Osteoblast (primary cell): ENCODE data around the gene ADCY2. TPM values are rescaled to one million over a fixed set of nuclear protein-coding genes. Genes with fewer than 3 reads are reported as not detected.

Experiments
- DNase-seq: peaks from one replicate; pipeline ENCODE4 v3.0.0; 2011; ENCODE audit warnings: low spot score, mixed read lengths; ENCODE audit not compliant: insufficient read length; ENCODE audit errors: missing footprints
- H2AFZ ChIP-seq: 2 replicates; pipeline ENCODE4 v1.6.0; 2011; ENCODE audit warnings: mild to moderate bottlenecking, low read length
- H3K27ac ChIP-seq: 2 replicates; pipeline ENCODE4 v1.5.1; 2011; ENCODE audit warnings: mild to moderate bottlenecking, low read depth, low read length, moderate library complexity
- H3K27me3 ChIP-seq: 2 replicates; pipeline ENCODE4 v1.6.0; 2012; ENCODE audit warnings: mild to moderate bottlenecking, control low read depth, inconsistent platforms, low read length, moderate library complexity; ENCODE audit not compliant: insufficient read depth
- H3K36me3 ChIP-seq: 2 replicates; pipeline ENCODE4 v1.5.1; 2011; ENCODE audit warnings: mild to moderate bottlenecking, low read length, control low read depth, moderate library complexity; ENCODE audit not compliant: insufficient read depth
- H3K4me1 ChIP-seq: 2 replicates; pipeline ENCODE4 v1.5.1; 2011; ENCODE audit warnings: mild to moderate bottlenecking, low read length, control low read depth, moderate library complexity; ENCODE audit not compliant: insufficient read depth
- H3K4me2 ChIP-seq: 2 replicates; pipeline ENCODE4 v1.6.0; 2011; ENCODE audit warnings: mild to moderate bottlenecking, low read length; ENCODE audit not compliant: insufficient read depth
- H3K4me3 ChIP-seq: fragments of 200-600 bp; sonication (generic); 3 replicates; pipeline ENCODE4 v1.5.1; 2012; ENCODE audit warnings: mild to moderate bottlenecking, low read length, inconsistent platforms; ENCODE audit not compliant: insufficient read depth
- H3K79me2 ChIP-seq: 2 replicates; pipeline ENCODE4 v1.6.0; 2012; ENCODE audit warnings: mild to moderate bottlenecking, low read length, control low read depth, inconsistent platforms; ENCODE audit not compliant: insufficient read depth
- H3K9me3 ChIP-seq: 2 replicates; pipeline ENCODE4 v1.5.1; 2011; ENCODE audit warnings: low read depth, low read length, control low read depth
- H4K20me1 ChIP-seq: 2 replicates; pipeline ENCODE4 v1.6.0; 2012; ENCODE audit warnings: mild to moderate bottlenecking, low read length, control low read depth; ENCODE audit not compliant: insufficient read depth
- total RNA-seq: library from RNA; depleted of rRNA; stranded (reverse); fragments of >200 nt; gene quantifications from 2 replicates; pipeline ENCODE4 v1.2.3, GENCODE V29; 2012
- TF ChIP-seq, protein P1 (sequence below): IDR thresholded peaks from 2 replicates; pipeline ENCODE4 v1.5.1; 2011; ENCODE audit warnings: mild to moderate bottlenecking, low read depth, low read length, moderate library complexity; ENCODE audit errors: extremely low read depth

ADCY2 gene
- total RNA-seq, 1 donor = under 0.01 TPM

DNA sequence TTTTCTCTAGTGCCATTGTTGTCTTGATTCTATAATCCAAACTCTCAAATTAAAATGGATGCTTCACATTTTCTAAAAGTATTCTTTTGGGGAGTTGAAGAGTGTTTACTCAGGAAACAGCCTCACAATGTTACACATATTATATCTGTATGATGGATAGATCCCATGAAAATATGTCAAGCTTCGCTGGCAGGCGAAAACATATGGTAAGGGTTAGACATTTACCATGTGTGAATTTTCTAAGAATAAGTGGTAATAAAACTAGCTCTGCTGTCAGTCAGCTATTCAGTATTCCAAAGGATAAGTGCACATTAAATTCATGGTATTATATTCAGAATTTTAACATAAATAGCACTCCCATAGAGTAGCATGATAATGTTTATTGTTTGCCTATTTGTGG, 13.3 kb upstream of the ADCY2 start:
- H3K27me3 ChIP-seq = no peaks in the 10 kb centered on the region
- H3K4me1 ChIP-seq = no peaks in the 10 kb centered on the region
- H3K36me3 ChIP-seq = no peaks in the 10 kb centered on the region
- H4K20me1 ChIP-seq = no peaks in the 10 kb centered on the region
- no peaks in the 10 kb centered on the region for H3K9me3 ChIP-seq
- TF ChIP-seq, protein P1, sequence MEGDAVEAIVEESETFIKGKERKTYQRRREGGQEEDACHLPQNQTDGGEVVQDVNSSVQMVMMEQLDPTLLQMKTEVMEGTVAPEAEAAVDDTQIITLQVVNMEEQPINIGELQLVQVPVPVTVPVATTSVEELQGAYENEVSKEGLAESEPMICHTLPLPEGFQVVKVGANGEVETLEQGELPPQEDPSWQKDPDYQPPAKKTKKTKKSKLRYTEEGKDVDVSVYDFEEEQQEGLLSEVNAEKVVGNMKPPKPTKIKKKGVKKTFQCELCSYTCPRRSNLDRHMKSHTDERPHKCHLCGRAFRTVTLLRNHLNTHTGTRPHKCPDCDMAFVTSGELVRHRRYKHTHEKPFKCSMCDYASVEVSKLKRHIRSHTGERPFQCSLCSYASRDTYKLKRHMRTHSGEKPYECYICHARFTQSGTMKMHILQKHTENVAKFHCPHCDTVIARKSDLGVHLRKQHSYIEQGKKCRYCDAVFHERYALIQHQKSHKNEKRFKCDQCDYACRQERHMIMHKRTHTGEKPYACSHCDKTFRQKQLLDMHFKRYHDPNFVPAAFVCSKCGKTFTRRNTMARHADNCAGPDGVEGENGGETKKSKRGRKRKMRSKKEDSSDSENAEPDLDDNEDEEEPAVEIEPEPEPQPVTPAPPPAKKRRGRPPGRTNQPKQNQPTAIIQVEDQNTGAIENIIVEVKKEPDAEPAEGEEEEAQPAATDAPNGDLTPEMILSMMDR = no peak
- no peak for DNase-seq
- H3K4me3 ChIP-seq = no peak overlapping the region
- H2AFZ ChIP-seq = no peak overlapping the region
- no peaks in the 10 kb centered on the region for H3K79me2 ChIP-seq
- no peak overlapping the region for H3K4me2 ChIP-seq
- no peak overlapping the region for H3K27ac ChIP-seq

DNA sequence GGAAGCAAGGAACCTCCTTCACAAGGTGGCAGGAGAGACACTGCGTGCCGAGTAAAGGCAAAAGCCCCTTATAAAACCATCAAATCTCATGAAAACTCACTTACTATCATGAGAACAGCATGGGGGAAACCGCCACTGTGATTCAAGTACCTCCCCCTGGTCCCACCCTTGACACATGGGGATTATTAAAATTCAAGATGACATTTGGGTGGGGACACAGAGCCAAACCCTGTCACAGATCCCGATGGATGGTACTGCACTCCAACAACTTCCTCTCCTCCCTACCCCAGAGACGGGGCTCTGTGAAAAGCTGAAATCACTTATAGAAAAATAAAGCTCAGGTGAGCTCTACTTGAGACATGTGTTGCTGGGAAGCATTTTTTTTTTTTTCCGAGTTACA, 10.3 kb upstream of the ADCY2 start:
- no peaks in the 10 kb centered on the region for H3K27me3 ChIP-seq
- no peak overlapping the region for H3K4me3 ChIP-seq
- no peak for DNase-seq
- H3K79me2 ChIP-seq = no peaks in the 10 kb centered on the region
- H3K4me2 ChIP-seq = no peak overlapping the region
- no peak overlapping the region for H2AFZ ChIP-seq
- no peaks in the 10 kb centered on the region for H3K9me3 ChIP-seq
- no peaks in the 10 kb centered on the region for H4K20me1 ChIP-seq
- H3K4me1 ChIP-seq = no peaks in the 10 kb centered on the region
- no peak overlapping the region for H3K27ac ChIP-seq
- no peaks in the 10 kb centered on the region for H3K36me3 ChIP-seq
- TF ChIP-seq, protein P1 = no peak

DNA sequence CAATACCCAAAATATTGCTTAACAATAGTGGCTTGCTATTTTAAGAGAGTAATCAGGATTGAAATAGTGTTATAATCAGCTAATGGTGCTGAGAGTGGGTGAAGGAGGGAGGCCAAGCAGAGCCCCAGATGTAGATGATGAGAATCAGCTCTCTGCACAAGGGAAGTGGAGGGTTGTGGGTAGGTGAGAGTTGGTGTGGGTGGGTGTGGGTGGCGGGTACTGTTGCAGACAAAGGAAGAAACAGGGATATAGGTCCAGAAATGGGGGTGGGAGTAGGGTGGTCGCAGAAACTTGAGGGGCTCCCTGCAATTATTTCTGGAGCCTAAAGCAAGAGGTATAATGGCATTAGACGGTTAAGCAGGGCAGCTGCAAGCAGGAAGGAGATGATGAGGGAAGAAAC, 7.4 kb upstream of the ADCY2 start:
- Histone ChIP-seq H3K4me1 (no peaks in the 10 kb centered on the region), H3K79me2 (no peaks in the 10 kb centered on the region), H3K4me2 (no peak overlapping the region), H2AFZ (no peak overlapping the region), H3K36me3 (no peaks in the 10 kb centered on the region), H4K20me1 (no peaks in the 10 kb centered on the region), H3K27me3 (no peaks in the 10 kb centered on the region), H3K4me3 (no peak overlapping the region), H3K9me3 (no peaks in the 10 kb centered on the region), H3K27ac (no peak overlapping the region)
- TF ChIP-seq, protein P1 = no peak
- no peak for DNase-seq

DNA sequence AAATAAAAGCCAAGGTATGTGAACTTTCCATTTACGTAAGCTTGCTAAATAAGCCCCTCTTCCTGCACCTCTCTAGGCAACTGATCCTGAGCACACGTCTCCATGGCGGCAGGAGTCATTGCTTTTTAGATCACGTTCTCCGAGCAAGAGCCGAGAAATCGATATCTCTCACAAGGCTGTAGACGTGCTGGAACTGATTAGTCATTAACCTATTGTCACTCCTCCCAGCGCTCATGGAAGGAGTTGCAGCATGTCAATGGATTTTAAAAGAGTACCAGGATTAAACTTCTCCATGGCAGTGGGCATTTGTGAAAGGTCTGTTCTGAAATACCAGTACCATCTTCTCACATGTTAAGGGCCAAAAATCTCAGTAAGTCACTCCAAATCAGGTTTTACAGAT, 4.7 kb upstream of the ADCY2 start:
- Histone ChIP-seq H3K79me2 (no peaks in the 10 kb centered on the region), H3K9me3 (no peaks in the 10 kb centered on the region), H3K4me1 (no peaks in the 10 kb centered on the region), H2AFZ (no peak overlapping the region), H3K27me3 (peaks cover 3% of the 10 kb centered on the region), H4K20me1 (no peaks in the 10 kb centered on the region), H3K27ac (no peak overlapping the region), H3K4me3 (no peak overlapping the region), H3K36me3 (no peaks in the 10 kb centered on the region), H3K4me2 (no peak overlapping the region)
- DNase-seq = no peak
- TF ChIP-seq, protein P1 = no peak
